HepG2 (cell line): ENCODE measurements around the gene SEMA7A. TPM values are rescaled to one million over a fixed set of nuclear protein-coding genes. Genes with fewer than 3 reads are reported as not detected.

ENCODE experiments used
- CHCHD3 ChIP-seq: sonication (generic); formaldehyde crosslinking; IDR thresholded peaks from 2 replicates; pipeline ENCODE4 v1.8.0; 2022; ENCODE audit warnings: mild to moderate bottlenecking, missing genetic modification reagents, moderate library complexity
- FOXA3 ChIP-seq: IDR thresholded peaks from 2 replicates; pipeline ENCODE4 v1.6.1; 2016; ENCODE audit warnings: missing genetic modification reagents, missing compliant biosample characterization
- GATAD2A ChIP-seq: IDR thresholded peaks from 2 replicates; pipeline ENCODE4 v1.6.1; 2016
- HOXD1 ChIP-seq: sonication (generic); formaldehyde crosslinking; IDR thresholded peaks from 2 replicates; pipeline ENCODE4 v1.5.0; 2020; ENCODE audit warnings: missing genetic modification reagents
- IKZF1 ChIP-seq: fragments of 450-650 bp; IDR thresholded peaks from 2 replicates; pipeline ENCODE4 v1.7.1; 2016
- KAT8 ChIP-seq: IDR thresholded peaks from 2 replicates; pipeline ENCODE4 v1.6.1; 2016; ENCODE audit warnings: missing genetic modification reagents, missing compliant biosample characterization
- NR1H2 ChIP-seq: sonication (generic); formaldehyde crosslinking; IDR thresholded peaks from 2 replicates; pipeline ENCODE4 v1.8.1; 2022; ENCODE audit warnings: low read depth, missing genetic modification reagents, borderline replicate concordance
- PAF1 ChIP-seq: IDR thresholded peaks from 2 replicates; pipeline ENCODE4 v1.6.1; 2016; ENCODE audit warnings: missing genetic modification reagents, missing compliant biosample characterization
- THAP11 ChIP-seq: IDR thresholded peaks from 2 replicates; pipeline ENCODE4 v1.6.1; 2016; ENCODE audit warnings: missing biosample characterization, missing genetic modification reagents
- TSC22D2 ChIP-seq: sonication (generic); formaldehyde crosslinking; IDR thresholded peaks from 2 replicates; pipeline ENCODE4 v1.5.1; 2020; ENCODE audit warnings: missing genetic modification reagents, mild to moderate bottlenecking, borderline replicate concordance
- WIZ ChIP-seq: sonication (generic); formaldehyde crosslinking; IDR thresholded peaks from 2 replicates; pipeline ENCODE4 v1.5.1; 2020; ENCODE audit warnings: mild to moderate bottlenecking, missing genetic modification reagents
- ZNF260 ChIP-seq: sonication (generic); formaldehyde crosslinking; IDR thresholded peaks from 2 replicates; pipeline ENCODE4 v1.4.0; 2020; ENCODE audit warnings: missing genetic modification reagents, low read depth, mild to moderate bottlenecking, borderline replicate concordance
- ZNF329 ChIP-seq: sonication (generic); formaldehyde crosslinking; IDR thresholded peaks from 2 replicates; pipeline ENCODE4 v1.9.0; 2021; ENCODE audit warnings: low read depth, mild to moderate bottlenecking, missing genetic modification reagents
- ZNF713 ChIP-seq: sonication (generic); formaldehyde crosslinking; IDR thresholded peaks from 2 replicates; pipeline ENCODE4 v1.4.0; 2020; ENCODE audit warnings: mild to moderate bottlenecking, missing genetic modification reagents
- ZSCAN29 ChIP-seq: sonication (generic); formaldehyde crosslinking; conservative IDR thresholded peaks from 2 replicates; pipeline ENCODE4 v1.4.0; 2020; ENCODE audit warnings: mild to moderate bottlenecking, missing genetic modification reagents
- polyA plus RNA-seq, 8 experiments: library from polyadenylated mRNA; depleted of rRNA in 3 of 8; stranded (reverse) in 7 of 8; unstranded in 1 of 8; fragments of >200 nt; fragmentation: Illumina TruSeq in 4 of 8; extraction: Trizol in 4 of 8; gene quantifications; 2 replicates each; pipeline versions ENCODE4 v1.2.1 to v1.2.3, GENCODE V29; 2011 to 2016; ENCODE audit warnings: low read depth in 4 of 8, missing spikeins in 1 of 8, mixed read lengths in 1 of 8; ENCODE audit not compliant: insufficient read depth in 1 of 8
- total RNA-seq, 5 experiments: library from RNA; depleted of rRNA; stranded (reverse); fragments of >200 nt; fragmentation: Illumina TruSeq; extraction: Trizol; gene quantifications; 2 replicates each; pipeline ENCODE4 v1.2.3, GENCODE V29; 2016; ENCODE audit warnings: low read depth in 1 of 5
- TF ChIP-seq, protein P1 (sequence below): IDR thresholded peaks from 2 replicates; pipeline ENCODE4 v1.6.1; 2012; ENCODE audit warnings: low read length, improper control_type of control experiment
- TF ChIP-seq, protein P2 (sequence below): sonication (generic); formaldehyde crosslinking; IDR thresholded peaks from 2 replicates; pipeline ENCODE4; 2020; ENCODE audit warnings: missing genetic modification reagents, mild to moderate bottlenecking, borderline replicate concordance
- TF ChIP-seq, protein P3 (sequence below): sonication (generic); formaldehyde crosslinking; conservative IDR thresholded peaks from 2 replicates; pipeline ENCODE4 v1.8.1; 2023; ENCODE audit warnings: missing genetic modification reagents
- TF ChIP-seq, protein P4 (sequence below): sonication (generic); formaldehyde crosslinking; IDR thresholded peaks from 2 replicates; pipeline ENCODE4 v1.8.1; 2022; ENCODE audit warnings: low read depth, mild to moderate bottlenecking, missing genetic modification reagents

Gene SEMA7A
- total and polyA plus RNA-seq, 2 of the 13 experiments (the other 11 are each of a cell fraction or from before 2014, with no cell fraction given): 9.0 to 15.8 TPM

DNA sequence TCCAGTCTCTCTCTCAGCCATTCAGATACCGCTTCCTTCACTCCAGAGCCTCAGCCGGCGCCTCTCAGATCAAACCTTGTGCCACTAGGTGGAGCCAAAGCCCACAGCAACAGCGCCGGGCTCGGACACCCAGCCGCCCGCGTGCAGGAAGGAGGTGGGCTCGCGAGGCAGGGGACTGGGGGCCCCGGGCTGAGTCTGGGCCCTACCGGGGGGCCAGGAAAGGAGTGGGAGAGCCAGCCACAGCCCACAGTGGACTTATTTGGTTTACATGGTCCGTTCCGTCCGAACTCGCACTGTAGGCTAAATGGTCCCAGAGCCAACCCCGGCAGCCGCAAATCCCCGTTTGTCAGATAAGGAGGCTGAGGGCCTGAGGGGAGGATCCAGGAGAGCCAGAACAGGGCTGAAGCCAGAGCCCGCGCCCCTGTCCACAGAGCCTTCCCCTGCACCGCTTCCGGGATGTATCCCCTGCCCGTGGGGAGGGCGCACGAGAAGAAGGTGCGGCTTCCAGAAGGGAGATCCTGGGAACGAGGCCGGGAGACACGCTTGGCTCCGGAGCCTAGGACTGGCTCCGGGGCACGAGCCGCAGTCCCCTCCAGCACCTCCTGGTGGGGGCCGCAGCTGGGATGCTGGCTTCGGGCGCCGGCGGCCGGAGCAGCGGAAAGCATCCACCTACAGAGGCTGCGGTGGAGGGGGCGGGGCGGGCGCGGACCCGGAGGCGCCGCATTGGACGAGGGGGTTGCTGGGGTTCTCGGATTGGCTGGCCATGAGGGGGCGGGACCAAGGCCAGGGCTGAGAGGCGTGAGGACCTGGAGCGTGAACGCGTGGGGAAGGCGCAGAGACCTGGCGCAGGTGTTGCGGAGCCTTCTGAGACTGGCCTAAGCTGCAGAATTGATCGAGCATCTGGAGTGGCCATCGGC lies 59.8 kb downstream of the SEMA7A start (continued):
- TF ChIP-seq FOXA3 (CRISPR knock-in tag) (no peak), GATAD2A (CRISPR knock-in tag) (no peak), PAF1 (no peak), CHCHD3 (CRISPR knock-in tag) (peak; percentile 65; the same call in 1 of the 2 replicates), IKZF1 (no peak), TSC22D2 (CRISPR knock-in tag) (peak; percentile 6; the same call in 1 of the 2 replicates), HOXD1 (CRISPR knock-in tag) (no peak), NR1H2 (CRISPR knock-in tag) (no peak), ZSCAN29 (no peak), KAT8 (CRISPR knock-in tag) (no peak), ZNF713 (CRISPR knock-in tag) (no peak), THAP11 (CRISPR knock-in tag) (peak; percentile 27; the same call in 1 of the 2 replicates), WIZ (CRISPR knock-in tag) (0 out of 2 replicates have a peak, but pooled peaks have one; percentile 32), ZNF329 (CRISPR knock-in tag) (0 out of 2 replicates have a peak, but pooled peaks have one; percentile 13), ZNF260 (CRISPR knock-in tag) (no peak)
- TF ChIP-seq, protein P1, sequence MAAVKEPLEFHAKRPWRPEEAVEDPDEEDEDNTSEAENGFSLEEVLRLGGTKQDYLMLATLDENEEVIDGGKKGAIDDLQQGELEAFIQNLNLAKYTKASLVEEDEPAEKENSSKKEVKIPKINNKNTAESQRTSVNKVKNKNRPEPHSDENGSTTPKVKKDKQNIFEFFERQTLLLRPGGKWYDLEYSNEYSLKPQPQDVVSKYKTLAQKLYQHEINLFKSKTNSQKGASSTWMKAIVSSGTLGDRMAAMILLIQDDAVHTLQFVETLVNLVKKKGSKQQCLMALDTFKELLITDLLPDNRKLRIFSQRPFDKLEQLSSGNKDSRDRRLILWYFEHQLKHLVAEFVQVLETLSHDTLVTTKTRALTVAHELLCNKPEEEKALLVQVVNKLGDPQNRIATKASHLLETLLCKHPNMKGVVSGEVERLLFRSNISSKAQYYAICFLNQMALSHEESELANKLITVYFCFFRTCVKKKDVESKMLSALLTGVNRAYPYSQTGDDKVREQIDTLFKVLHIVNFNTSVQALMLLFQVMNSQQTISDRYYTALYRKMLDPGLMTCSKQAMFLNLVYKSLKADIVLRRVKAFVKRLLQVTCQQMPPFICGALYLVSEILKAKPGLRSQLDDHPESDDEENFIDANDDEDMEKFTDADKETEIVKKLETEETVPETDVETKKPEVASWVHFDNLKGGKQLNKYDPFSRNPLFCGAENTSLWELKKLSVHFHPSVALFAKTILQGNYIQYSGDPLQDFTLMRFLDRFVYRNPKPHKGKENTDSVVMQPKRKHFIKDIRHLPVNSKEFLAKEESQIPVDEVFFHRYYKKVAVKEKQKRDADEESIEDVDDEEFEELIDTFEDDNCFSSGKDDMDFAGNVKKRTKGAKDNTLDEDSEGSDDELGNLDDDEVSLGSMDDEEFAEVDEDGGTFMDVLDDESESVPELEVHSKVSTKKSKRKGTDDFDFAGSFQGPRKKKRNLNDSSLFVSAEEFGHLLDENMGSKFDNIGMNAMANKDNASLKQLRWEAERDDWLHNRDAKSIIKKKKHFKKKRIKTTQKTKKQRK: no peak
- TF ChIP-seq, protein P2, sequence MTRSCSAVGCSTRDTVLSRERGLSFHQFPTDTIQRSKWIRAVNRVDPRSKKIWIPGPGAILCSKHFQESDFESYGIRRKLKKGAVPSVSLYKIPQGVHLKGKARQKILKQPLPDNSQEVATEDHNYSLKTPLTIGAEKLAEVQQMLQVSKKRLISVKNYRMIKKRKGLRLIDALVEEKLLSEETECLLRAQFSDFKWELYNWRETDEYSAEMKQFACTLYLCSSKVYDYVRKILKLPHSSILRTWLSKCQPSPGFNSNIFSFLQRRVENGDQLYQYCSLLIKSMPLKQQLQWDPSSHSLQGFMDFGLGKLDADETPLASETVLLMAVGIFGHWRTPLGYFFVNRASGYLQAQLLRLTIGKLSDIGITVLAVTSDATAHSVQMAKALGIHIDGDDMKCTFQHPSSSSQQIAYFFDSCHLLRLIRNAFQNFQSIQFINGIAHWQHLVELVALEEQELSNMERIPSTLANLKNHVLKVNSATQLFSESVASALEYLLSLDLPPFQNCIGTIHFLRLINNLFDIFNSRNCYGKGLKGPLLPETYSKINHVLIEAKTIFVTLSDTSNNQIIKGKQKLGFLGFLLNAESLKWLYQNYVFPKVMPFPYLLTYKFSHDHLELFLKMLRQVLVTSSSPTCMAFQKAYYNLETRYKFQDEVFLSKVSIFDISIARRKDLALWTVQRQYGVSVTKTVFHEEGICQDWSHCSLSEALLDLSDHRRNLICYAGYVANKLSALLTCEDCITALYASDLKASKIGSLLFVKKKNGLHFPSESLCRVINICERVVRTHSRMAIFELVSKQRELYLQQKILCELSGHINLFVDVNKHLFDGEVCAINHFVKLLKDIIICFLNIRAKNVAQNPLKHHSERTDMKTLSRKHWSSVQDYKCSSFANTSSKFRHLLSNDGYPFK (CRISPR knock-in tag): no peak
- TF ChIP-seq, protein P3, sequence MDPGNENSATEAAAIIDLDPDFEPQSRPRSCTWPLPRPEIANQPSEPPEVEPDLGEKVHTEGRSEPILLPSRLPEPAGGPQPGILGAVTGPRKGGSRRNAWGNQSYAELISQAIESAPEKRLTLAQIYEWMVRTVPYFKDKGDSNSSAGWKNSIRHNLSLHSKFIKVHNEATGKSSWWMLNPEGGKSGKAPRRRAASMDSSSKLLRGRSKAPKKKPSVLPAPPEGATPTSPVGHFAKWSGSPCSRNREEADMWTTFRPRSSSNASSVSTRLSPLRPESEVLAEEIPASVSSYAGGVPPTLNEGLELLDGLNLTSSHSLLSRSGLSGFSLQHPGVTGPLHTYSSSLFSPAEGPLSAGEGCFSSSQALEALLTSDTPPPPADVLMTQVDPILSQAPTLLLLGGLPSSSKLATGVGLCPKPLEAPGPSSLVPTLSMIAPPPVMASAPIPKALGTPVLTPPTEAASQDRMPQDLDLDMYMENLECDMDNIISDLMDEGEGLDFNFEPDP (CRISPR knock-in tag): 0 out of 2 replicates have a peak, but pooled peaks have one; percentile 85
- TF ChIP-seq, protein P4, sequence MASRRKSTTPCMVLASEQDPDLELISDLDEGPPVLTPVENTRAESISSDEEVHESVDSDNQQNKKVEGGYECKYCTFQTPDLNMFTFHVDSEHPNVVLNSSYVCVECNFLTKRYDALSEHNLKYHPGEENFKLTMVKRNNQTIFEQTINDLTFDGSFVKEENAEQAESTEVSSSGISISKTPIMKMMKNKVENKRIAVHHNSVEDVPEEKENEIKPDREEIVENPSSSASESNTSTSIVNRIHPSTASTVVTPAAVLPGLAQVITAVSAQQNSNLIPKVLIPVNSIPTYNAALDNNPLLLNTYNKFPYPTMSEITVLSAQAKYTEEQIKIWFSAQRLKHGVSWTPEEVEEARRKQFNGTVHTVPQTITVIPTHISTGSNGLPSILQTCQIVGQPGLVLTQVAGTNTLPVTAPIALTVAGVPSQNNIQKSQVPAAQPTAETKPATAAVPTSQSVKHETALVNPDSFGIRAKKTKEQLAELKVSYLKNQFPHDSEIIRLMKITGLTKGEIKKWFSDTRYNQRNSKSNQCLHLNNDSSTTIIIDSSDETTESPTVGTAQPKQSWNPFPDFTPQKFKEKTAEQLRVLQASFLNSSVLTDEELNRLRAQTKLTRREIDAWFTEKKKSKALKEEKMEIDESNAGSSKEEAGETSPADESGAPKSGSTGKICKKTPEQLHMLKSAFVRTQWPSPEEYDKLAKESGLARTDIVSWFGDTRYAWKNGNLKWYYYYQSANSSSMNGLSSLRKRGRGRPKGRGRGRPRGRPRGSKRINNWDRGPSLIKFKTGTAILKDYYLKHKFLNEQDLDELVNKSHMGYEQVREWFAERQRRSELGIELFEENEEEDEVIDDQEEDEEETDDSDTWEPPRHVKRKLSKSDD: no peak
